OCI-LY7 (cell line): ENCODE data around the gene B3GALNT2. TPM values are rescaled to one million over a fixed set of nuclear protein-coding genes. Genes with fewer than 3 reads are reported as not detected.

Source experiments
- BruUV-seq: library from RNA; stranded (reverse); fragments of 400-500 nt; replicated peaks from 2 replicates; lab custom pipeline; 2021; lab: Mats Ljungman, UMichigan
- CTCF ChIA-PET: fragments of 300-600 bp; sonication (Branson Sonifier 250); formaldehyde crosslinking; loops from one replicate; lab custom pipeline; 2022; ENCODE audit warnings: antibody characterized with exemption; ENCODE audit not compliant: unreplicated experiment; lab: Charles Lee
- POLR2A ChIA-PET: fragments of 300-600 bp; sonication (Branson Sonifier 250); formaldehyde crosslinking; loops from one replicate; lab custom pipeline; 2022; ENCODE audit warnings: antibody characterized with exemption; lab: Charles Lee
- DNase-seq: peaks from one replicate; pipeline ENCODE4 v3.0.0-alpha.2; 2015; ENCODE audit warnings: low spot score
- H2AFZ ChIP-seq: fragments of 200-600 bp; sonication (generic), shearing (Covaris generic); 2 replicates; pipeline ENCODE4 v1.6.1; 2014; ENCODE audit warnings: mild to moderate bottlenecking, antibody characterized with exemption, low read length, moderate library complexity
- H3K27ac ChIP-seq: fragments of 200-600 bp; sonication (generic); 2 replicates; pipeline ENCODE4 v1.5.1; 2014; ENCODE audit warnings: mixed run types, low read depth, mild to moderate bottlenecking, moderate library complexity, low read length, inconsistent platforms; ENCODE audit not compliant: poor library complexity, severe bottlenecking
- H3K36me3 ChIP-seq: fragments of 200-600 bp; sonication (generic); 2 replicates; pipeline ENCODE4 v1.6.1; 2014; ENCODE audit warnings: mild to moderate bottlenecking, antibody characterized with exemption, low read length, moderate library complexity, mixed read lengths; ENCODE audit not compliant: insufficient read depth
- H3K4me1 ChIP-seq: fragments of 200-600 bp; sonication (generic); 2 replicates; pipeline ENCODE4 v1.5.1; 2014; ENCODE audit warnings: mild to moderate bottlenecking, low read length; ENCODE audit not compliant: insufficient read depth, poor library complexity, severe bottlenecking
- H3K4me2 ChIP-seq: fragments of 200-600 bp; sonication (generic); 2 replicates; pipeline ENCODE4 v1.6.1; 2014; ENCODE audit warnings: mild to moderate bottlenecking, low read length
- H3K4me3 ChIP-seq: fragments of 200-600 bp; sonication (generic); 2 replicates; pipeline ENCODE4 v1.5.1; 2014; ENCODE audit warnings: mild to moderate bottlenecking, low read depth, low read length; ENCODE audit not compliant: poor library complexity, severe bottlenecking
- H3K79me2 ChIP-seq: fragments of 200-600 bp; sonication (generic); 2 replicates; pipeline ENCODE4 v1.6.1; 2016; ENCODE audit warnings: low read depth, mild to moderate bottlenecking, low read length, moderate library complexity, mixed read lengths; ENCODE audit not compliant: insufficient read depth
- H3K9me2 ChIP-seq: fragments of 200-600 bp; sonication (generic); 2 replicates; pipeline ENCODE4 v1.6.1; 2016; ENCODE audit warnings: mild to moderate bottlenecking, low read length, mixed read lengths; ENCODE audit not compliant: insufficient read depth
- H3K9me3 ChIP-seq: fragments of 200-600 bp; sonication (generic); 2 replicates; pipeline ENCODE4 v1.6.1; 2014; ENCODE audit warnings: mild to moderate bottlenecking, mixed run types, low read length, mixed read lengths
- H4K20me1 ChIP-seq: fragments of 200-600 bp; sonication (generic); 2 replicates; pipeline ENCODE4 v1.6.1; 2014; ENCODE audit warnings: mild to moderate bottlenecking, antibody characterized with exemption, low read length, moderate library complexity, mixed read lengths; ENCODE audit not compliant: insufficient read depth
- CTCF ChIP-seq: fragments of 200-600 bp; sonication (generic); conservative IDR thresholded peaks from 2 replicates; pipeline ENCODE4 v1.5.1; 2014; ENCODE audit warnings: mild to moderate bottlenecking, antibody characterized with exemption, low read length, moderate library complexity, mixed read lengths
- EZH2phosphoT487 ChIP-seq: fragments of 200-600 bp; sonication (generic); IDR thresholded peaks from 2 replicates; pipeline ENCODE4 v1.6.1; 2018; ENCODE audit warnings: low read depth, borderline replicate concordance, mild to moderate bottlenecking, mixed run types, antibody characterized with exemption, low read length, moderate library complexity, mixed read lengths
- intact Hi-C: fragments of 100-400 bp; cut with micrococcal nuclease; formaldehyde crosslinking; loops from one replicate; pipeline ENCODE4 v1.10.0; 2022; ENCODE audit not compliant: unreplicated experiment
- total RNA-seq, 2 experiments: library from RNA; depleted of rRNA in 1 of 2; stranded (reverse); fragments of >200 nt in 1 of 2; shearing (Covaris generic) in 1 of 2; gene quantifications; 2 replicates each; pipeline ENCODE4 v1.2.3, GENCODE V29; 2014 to 2022

B3GALNT2 gene
- total RNA-seq, 2 experiments from 2014 or later: 18.6 to 24.3 TPM

GRCh38 chr1:235442788-235443429, 61.3 kb downstream of the B3GALNT2 start:
- CTCF ChIA-PET: interaction anchor here (0.9 kb wide), 1 partner anchor 62 kb away, joined by 4 read pairs; the partner anchor contains the start of gene B3GALNT2
- no peak overlapping the region for H2AFZ ChIP-seq
- no peaks in the 10 kb centered on the region for H3K79me2 ChIP-seq
- no peaks in the 10 kb centered on the region for H3K9me2 ChIP-seq
- no peak overlapping the region for H3K4me2 ChIP-seq
- DNase-seq: no peak
- H3K27ac ChIP-seq: no peak overlapping the region
- no TSS peak for BruUV-seq
- H4K20me1 ChIP-seq: no peaks in the 10 kb centered on the region
- H3K4me3 ChIP-seq: no peak overlapping the region
- no peak for TF ChIP-seq EZH2phosphoT487
- no peak for TF ChIP-seq CTCF
- POLR2A ChIA-PET: interaction anchor here (0.9 to 1.1 kb wide), 2 partner anchors 11 to 140 kb away, joined by 3 read pairs; no protein-coding TSS in a partner anchor
- intact Hi-C loops: no loop called here
- no peaks in the 10 kb centered on the region for H3K9me3 ChIP-seq
- H3K4me1 ChIP-seq: no peaks in the 10 kb centered on the region
- H3K36me3 ChIP-seq: peaks cover 66% of the 10 kb centered on the region

- TF ChIP-seq CTCF (no peak), EZH2phosphoT487 (no peak)
- Histone ChIP-seq H2AFZ (no peak overlapping the region), H3K9me3 (no peaks in the 10 kb centered on the region), H3K27ac (no peak overlapping the region), H3K9me2 (no peaks in the 10 kb centered on the region), H3K4me3 (no peak overlapping the region), H4K20me1 (no peaks in the 10 kb centered on the region), H3K4me1 (no peaks in the 10 kb centered on the region), H3K36me3 (peaks cover 64% of the 10 kb centered on the region), H3K79me2 (no peaks in the 10 kb centered on the region), H3K4me2 (no peak overlapping the region)
- no TSS peak for BruUV-seq
- no peak for DNase-seq
- ChIA-PET POLR2A (interaction anchor here (0.6 to 1.3 kb wide), 3 partner anchors 190 to 1268 kb away, joined by 3 to 4 read pairs (median 3); no protein-coding TSS in a partner anchor), CTCF (no interaction called here)
- intact Hi-C loops: no loop called here
Measured at GRCh38 chr1:235441159-235441685, 63.0 kb downstream of the B3GALNT2 start.

GRCh38 chr1:235434001-235434400, 70.3 kb downstream of the B3GALNT2 start:
- POLR2A ChIA-PET: no interaction called here
- no peak overlapping the region for H3K27ac ChIP-seq

More at GRCh38 chr1:235434001-235434400, 70.3 kb downstream of the B3GALNT2 start:
- intact Hi-C loops: no loop called here
- no peak for DNase-seq
- Histone ChIP-seq H3K4me3 (no peak overlapping the region), H3K9me2 (no peaks in the 10 kb centered on the region), H3K4me2 (no peak overlapping the region), H3K36me3 (peaks cover 22% of the 10 kb centered on the region), H4K20me1 (no peaks in the 10 kb centered on the region), H3K9me3 (no peaks in the 10 kb centered on the region), H2AFZ (no peak overlapping the region), H3K79me2 (no peaks in the 10 kb centered on the region), H3K4me1 (no peaks in the 10 kb centered on the region)
- CTCF ChIA-PET: no interaction called here
- no TSS peak for BruUV-seq
- no peak; the same call in 1 of the 2 replicates for TF ChIP-seq CTCF
- TF ChIP-seq EZH2phosphoT487: no peak
